Measurements from ENCODE around the gene GRIA4. TPM values are rescaled to one million over a fixed set of nuclear protein-coding genes. Genes with fewer than 3 reads are reported as not detected.

GRIA4 gene
- polyA plus RNA-seq, 2 of the 4 experiments (the other 2 are of a cell fraction), result not detected

DNA sequence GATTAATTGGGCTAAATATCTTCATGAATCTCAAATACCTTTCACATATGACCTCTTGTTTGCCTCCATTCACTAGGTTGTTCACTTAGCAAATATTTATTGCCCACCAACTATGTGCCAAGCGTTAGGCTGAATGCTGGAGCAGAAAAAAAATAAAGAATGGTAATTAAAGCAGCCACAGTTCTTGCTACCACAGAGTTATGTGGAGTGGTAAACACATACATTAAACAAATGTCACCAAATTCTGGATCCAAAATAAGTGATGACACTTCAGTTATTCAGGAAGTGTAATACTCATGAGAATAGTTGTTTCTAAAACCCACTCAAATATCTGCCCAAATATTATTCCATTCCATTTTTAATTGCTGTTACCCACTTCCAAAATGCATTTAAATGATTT lies 128.4 kb downstream of the GRIA4 start (continued):
- TF ChIP-seq, protein P1, sequence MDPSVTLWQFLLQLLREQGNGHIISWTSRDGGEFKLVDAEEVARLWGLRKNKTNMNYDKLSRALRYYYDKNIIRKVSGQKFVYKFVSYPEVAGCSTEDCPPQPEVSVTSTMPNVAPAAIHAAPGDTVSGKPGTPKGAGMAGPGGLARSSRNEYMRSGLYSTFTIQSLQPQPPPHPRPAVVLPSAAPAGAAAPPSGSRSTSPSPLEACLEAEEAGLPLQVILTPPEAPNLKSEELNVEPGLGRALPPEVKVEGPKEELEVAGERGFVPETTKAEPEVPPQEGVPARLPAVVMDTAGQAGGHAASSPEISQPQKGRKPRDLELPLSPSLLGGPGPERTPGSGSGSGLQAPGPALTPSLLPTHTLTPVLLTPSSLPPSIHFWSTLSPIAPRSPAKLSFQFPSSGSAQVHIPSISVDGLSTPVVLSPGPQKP (IDR thresholded peaks at IDR 0.05; ENCODE audit: low read depth, low read length), result no peak

DNA sequence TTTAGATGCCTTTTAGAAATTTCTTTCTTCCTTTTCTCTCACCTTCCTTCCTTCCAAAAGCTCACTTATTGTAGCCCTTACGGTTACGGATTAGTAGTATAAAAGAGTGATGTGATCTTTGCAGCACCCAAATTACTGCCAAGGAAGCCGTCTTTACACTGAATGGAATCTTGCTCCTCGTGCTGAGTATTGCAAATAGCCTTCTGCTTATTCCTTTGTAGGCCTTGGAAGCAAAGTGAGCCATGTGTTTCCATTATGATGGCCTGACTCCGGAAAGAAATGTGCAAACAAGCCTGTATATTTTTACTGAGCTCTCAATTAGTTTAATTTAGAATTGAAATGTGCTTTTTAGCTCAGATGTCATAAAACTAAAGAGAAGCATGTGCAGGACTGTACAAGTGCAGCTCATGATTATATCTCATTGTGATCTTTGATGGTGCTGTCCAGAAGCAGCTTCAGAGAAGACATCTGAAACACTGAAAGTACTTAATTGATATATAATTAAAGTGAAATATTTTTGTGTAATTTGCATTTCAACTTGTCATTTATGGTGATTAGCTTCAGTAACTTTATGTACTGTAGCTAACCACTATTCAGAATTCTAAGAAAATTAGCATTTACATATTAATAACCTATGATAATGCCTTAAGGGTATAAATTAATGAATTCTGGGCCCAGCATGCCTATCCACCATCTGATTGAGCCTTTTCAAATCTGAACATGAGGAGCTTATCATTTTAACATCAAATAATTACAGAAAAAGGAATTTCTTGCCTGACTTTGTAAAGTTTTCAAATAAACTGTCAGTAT lies 129.3 kb downstream of the GRIA4 start:
- ATAC-seq (no peak), FAIRE-seq (no peak), DNase-seq (ENCODE audit: low read depth in 1 of 2, low spot score in 1 of 2) (no peak)
- TF ChIP-seq PHF8 (IDR thresholded peaks at IDR 0.05; ENCODE audit: borderline replicate concordance, low read depth) (no peak), KDM5A (IDR thresholded peaks at IDR 0.05) (no peak), RAD21 (conservative IDR thresholded peaks at IDR 0.05 in 1 of 2, IDR thresholded peaks at IDR 0.05 in 1 of 2) (no peak), FOSL2 (IDR thresholded peaks at IDR 0.05) (no peak), FOSL2 (CRISPR knock-in tag; IDR thresholded peaks at IDR 0.05) (no peak), GATA3 (IDR thresholded peaks at IDR 0.05; ENCODE audit: borderline replicate concordance) (no peak), HOXB5 (CRISPR knock-in tag; IDR thresholded peaks at IDR 0.05) (no peak), RARB (CRISPR knock-in tag; IDR thresholded peaks at IDR 0.05) (no peak), FOXS1 (CRISPR knock-in tag; IDR thresholded peaks at IDR 0.05) (no peak), EHF (CRISPR knock-in tag; IDR thresholded peaks at IDR 0.05) (no peak)
- TF ChIP-seq, protein P2, sequence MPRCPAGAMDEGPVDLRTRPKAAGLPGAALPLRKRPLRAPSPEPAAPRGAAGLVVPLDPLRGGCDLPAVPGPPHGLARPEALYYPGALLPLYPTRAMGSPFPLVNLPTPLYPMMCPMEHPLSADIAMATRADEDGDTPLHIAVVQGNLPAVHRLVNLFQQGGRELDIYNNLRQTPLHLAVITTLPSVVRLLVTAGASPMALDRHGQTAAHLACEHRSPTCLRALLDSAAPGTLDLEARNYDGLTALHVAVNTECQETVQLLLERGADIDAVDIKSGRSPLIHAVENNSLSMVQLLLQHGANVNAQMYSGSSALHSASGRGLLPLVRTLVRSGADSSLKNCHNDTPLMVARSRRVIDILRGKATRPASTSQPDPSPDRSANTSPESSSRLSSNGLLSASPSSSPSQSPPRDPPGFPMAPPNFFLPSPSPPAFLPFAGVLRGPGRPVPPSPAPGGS (IDR thresholded peaks at IDR 0.05), result no peak
- TF ChIP-seq, protein P3, sequence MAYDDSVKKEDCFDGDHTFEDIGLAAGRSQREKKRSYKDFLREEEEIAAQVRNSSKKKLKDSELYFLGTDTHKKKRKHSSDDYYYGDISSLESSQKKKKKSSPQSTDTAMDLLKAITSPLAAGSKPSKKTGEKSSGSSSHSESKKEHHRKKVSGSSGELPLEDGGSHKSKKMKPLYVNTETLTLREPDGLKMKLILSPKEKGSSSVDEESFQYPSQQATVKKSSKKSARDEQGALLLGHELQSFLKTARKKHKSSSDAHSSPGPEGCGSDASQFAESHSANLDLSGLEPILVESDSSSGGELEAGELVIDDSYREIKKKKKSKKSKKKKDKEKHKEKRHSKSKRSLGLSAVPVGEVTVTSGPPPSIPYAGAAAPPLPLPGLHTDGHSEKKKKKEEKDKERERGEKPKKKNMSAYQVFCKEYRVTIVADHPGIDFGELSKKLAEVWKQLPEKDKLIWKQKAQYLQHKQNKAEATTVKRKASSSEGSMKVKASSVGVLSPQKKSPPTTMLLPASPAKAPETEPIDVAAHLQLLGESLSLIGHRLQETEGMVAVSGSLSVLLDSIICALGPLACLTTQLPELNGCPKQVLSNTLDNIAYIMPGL (CRISPR knock-in tag; IDR thresholded peaks at IDR 0.05; ENCODE audit: borderline replicate concordance), result no peak
- TF ChIP-seq, protein P4, sequence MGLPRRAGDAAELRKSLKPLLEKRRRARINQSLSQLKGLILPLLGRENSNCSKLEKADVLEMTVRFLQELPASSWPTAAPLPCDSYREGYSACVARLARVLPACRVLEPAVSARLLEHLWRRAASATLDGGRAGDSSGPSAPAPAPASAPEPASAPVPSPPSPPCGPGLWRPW (IDR thresholded peaks at IDR 0.05), result no peak
- TF ChIP-seq, protein P5, sequence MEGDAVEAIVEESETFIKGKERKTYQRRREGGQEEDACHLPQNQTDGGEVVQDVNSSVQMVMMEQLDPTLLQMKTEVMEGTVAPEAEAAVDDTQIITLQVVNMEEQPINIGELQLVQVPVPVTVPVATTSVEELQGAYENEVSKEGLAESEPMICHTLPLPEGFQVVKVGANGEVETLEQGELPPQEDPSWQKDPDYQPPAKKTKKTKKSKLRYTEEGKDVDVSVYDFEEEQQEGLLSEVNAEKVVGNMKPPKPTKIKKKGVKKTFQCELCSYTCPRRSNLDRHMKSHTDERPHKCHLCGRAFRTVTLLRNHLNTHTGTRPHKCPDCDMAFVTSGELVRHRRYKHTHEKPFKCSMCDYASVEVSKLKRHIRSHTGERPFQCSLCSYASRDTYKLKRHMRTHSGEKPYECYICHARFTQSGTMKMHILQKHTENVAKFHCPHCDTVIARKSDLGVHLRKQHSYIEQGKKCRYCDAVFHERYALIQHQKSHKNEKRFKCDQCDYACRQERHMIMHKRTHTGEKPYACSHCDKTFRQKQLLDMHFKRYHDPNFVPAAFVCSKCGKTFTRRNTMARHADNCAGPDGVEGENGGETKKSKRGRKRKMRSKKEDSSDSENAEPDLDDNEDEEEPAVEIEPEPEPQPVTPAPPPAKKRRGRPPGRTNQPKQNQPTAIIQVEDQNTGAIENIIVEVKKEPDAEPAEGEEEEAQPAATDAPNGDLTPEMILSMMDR (IDR thresholded peaks at IDR 0.05), result no peak
- no peaks in the 10 kb centered on the region for H3K9me3 ChIP-seq
- no peak overlapping the region for H3K27ac ChIP-seq
- no peak overlapping the region for H3K4me2 ChIP-seq
- WGBS (ENCODE audit: missing lambda C conversion rate), result 47% methylated on average over 5 of the region's 5 CpGs
- CTCF ChIA-PET, result no interaction called here
- POLR2A ChIA-PET, result no interaction called here
- H3K4me1 ChIP-seq, result no peaks in the 10 kb centered on the region
- H3K4me3 ChIP-seq, result no peak overlapping the region

DNA sequence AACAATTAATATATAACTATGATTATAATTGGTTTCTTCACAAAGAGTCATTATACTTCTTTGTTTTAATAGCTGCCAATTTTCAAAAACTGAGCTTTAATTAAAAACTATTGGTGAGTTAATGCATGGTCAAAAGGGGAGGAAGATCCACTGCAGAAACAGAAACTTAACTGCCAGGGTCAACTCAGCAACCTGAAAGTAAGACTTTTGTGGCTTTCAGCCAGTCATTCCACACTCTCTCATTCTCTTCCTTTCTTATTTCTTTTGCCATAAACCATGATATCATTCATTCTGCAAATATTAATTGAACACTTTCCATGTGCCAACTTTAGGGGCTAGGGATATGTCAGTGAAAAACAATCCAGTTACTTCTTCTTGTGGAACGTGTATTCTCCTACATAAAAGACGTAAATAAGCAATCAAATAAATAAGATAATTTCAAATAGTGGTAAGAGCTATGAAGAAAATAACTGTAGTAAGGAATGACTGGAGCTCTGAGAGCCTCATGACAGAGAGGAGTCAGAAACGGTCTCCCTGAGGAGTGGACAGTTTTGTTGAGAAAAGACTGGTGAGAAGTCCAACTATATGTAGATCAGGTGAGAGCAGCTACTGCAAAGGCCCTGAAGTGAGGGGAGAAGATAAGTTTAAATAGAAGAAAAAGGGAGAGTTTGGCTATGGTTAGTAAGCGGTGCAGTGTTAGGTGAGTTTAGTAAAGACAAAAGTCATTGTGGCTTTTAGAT lies 130.5 kb downstream of the GRIA4 start:
- H3K4me2 ChIP-seq, result no peak overlapping the region
- 40% methylated on average over 4 of the region's 4 CpGs for WGBS (ENCODE audit: missing lambda C conversion rate)
- no peak overlapping the region for H3K27ac ChIP-seq
- H3K9me3 ChIP-seq, result no peaks in the 10 kb centered on the region
- H3K4me3 ChIP-seq, result no peak overlapping the region
- POLR2A ChIA-PET, result no interaction called here
- DNase-seq (ENCODE audit: low read depth in 1 of 2, low spot score in 1 of 2), result no peak
- no peak for ATAC-seq
- CTCF ChIA-PET, result no interaction called here
- no peak for FAIRE-seq
- H3K4me1 ChIP-seq, result no peaks in the 10 kb centered on the region
- no peak for TF ChIP-seq HDAC2 (IDR thresholded peaks at IDR 0.05)
- no peak for TF ChIP-seq RARB (CRISPR knock-in tag; IDR thresholded peaks at IDR 0.05)
- no peak for TF ChIP-seq KDM1A (IDR thresholded peaks at IDR 0.05; ENCODE audit: low read depth)
- no peak for TF ChIP-seq TFCP2L1 (CRISPR knock-in tag; IDR thresholded peaks at IDR 0.05)
- TF ChIP-seq, protein P5 (IDR thresholded peaks at IDR 0.05), result no peak
- no peak for TF ChIP-seq NR3C1 (IDR thresholded peaks at IDR 0.05)
- no peak for TF ChIP-seq PHF8 (IDR thresholded peaks at IDR 0.05; ENCODE audit: borderline replicate concordance, low read depth)
- no peak for TF ChIP-seq RCOR1 (IDR thresholded peaks at IDR 0.05; ENCODE audit: low read depth, low read length)
- no peak for TF ChIP-seq ZC3H11A (IDR thresholded peaks at IDR 0.05)
- no peak for TF ChIP-seq JUNB (IDR thresholded peaks at IDR 0.05)
- TF ChIP-seq HOXA7 (CRISPR knock-in tag; IDR thresholded peaks at IDR 0.05), result no peak
- TF ChIP-seq, protein P6, sequence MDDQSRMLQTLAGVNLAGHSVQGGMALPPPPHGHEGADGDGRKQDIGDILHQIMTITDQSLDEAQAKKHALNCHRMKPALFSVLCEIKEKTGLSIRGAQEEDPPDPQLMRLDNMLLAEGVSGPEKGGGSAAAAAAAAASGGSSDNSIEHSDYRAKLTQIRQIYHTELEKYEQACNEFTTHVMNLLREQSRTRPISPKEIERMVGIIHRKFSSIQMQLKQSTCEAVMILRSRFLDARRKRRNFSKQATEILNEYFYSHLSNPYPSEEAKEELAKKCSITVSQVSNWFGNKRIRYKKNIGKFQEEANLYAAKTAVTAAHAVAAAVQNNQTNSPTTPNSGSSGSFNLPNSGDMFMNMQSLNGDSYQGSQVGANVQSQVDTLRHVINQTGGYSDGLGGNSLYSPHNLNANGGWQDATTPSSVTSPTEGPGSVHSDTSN (IDR thresholded peaks at IDR 0.05), result no peak

Measured in A549 (cell line).